Testis (tissue), 3 donors: Measurements from ENCODE around the gene TCP11. TPM values are rescaled to one million over a fixed set of nuclear protein-coding genes. Genes with fewer than 3 reads are reported as not detected.
"Not testable (repeated sequence)": the region's sequence is repeated elsewhere in the genome, so short reads cannot be mapped to it uniquely, and the experiment has no call there.

Experiments
- DNase-seq: peaks from one replicate; pipeline ENCODE4 v3.0.0-alpha.2; 2019
- H3K27ac ChIP-seq, 2 donors: fragments of 200-600 bp; sonication (generic); one replicate each; pipeline ENCODE4 v1.5.1; 2019
- H3K27me3 ChIP-seq: fragments of 200-600 bp; sonication (generic); one replicate; pipeline ENCODE4 v1.5.1; 2019
- H3K36me3 ChIP-seq: fragments of 200-600 bp; sonication (generic); one replicate; pipeline ENCODE4 v1.5.1; 2017; ENCODE audit warnings: low read depth; ENCODE audit errors: missing control alignments
- H3K4me1 ChIP-seq: fragments of 200-600 bp; sonication (generic); one replicate; pipeline ENCODE4 v1.5.1; 2019
- H3K4me3 ChIP-seq, 2 donors: fragments of 200-600 bp; sonication (generic); one replicate each; pipeline ENCODE4 v1.5.1; 2017 to 2019
- H3K9me3 ChIP-seq: fragments of 200-600 bp; sonication (generic); one replicate; pipeline ENCODE4 v1.5.1; 2017
- CTCF ChIP-seq, 3 experiments: fragments of 450-650 bp in 2 of 3; fragments of 200-600 bp in 1 of 3; sonication (generic) in 1 of 3; IDR thresholded peaks; one replicate each; pipeline ENCODE4 v1.5.1; 2016 to 2019; ENCODE audit warnings: antibody characterized with exemption in 3 of 3, mild to moderate bottlenecking in 2 of 3, moderate library complexity in 1 of 3
- POLR2A ChIP-seq: fragments of 450-650 bp; IDR thresholded peaks from one replicate; pipeline ENCODE4 v1.6.1; 2017; ENCODE audit warnings: antibody characterized with exemption, mild to moderate bottlenecking, moderate library complexity
- WGBS, 2 donors: methylation state at CpG; one replicate each; pipeline ENCODE4 v1.1.5; 2018; 5-methylcytosine and 5-hydroxymethylcytosine counted together
- intact Hi-C: fragments of 100-400 bp; cut with DNase I; formaldehyde crosslinking; loops from one replicate; pipeline ENCODE4 v1.15.1; 2023; ENCODE audit warnings: low total_unique reads
- polyA plus RNA-seq: library from polyadenylated mRNA; stranded (reverse); fragments of 350-450 nt; fragmentation: Illumina TruSeq; extraction: RNeasy Lipid Tissue Mini Kit (QIAGEN cat#74804); gene quantifications from one replicate; pipeline ENCODE4 v1.2.3, GENCODE V29; 2014; ENCODE audit warnings: low read depth, low replicate concordance; ENCODE audit not compliant: insufficient read depth
- total RNA-seq, 2 donors: library from RNA; depleted of rRNA; stranded (reverse); fragments of >200 nt; gene quantifications; one replicate each; pipeline ENCODE4 v1.2.3, GENCODE V29; 2016

TCP11 gene
- total and polyA plus RNA-seq, 3 donors from 2014 or later: 193 to 1,044 (median 639) TPM

- intact Hi-C loops: no loop called here
Observed at GRCh38 chr6:35139470-35139869, 1.7 kb downstream of the TCP11 start.

GRCh38 chr6:35138191-35138590, 2.9 kb downstream of the TCP11 start:
- H3K27me3 ChIP-seq, intact Hi-C loops, H3K36me3 ChIP-seq, H3K4me3 ChIP-seq, H3K27ac ChIP-seq, H3K9me3 ChIP-seq, DNase-seq: not testable (repeated sequence)
- 71 to 72% methylated on average over 3 of the region's 3 CpGs for WGBS, 2 donors
- H3K4me1 ChIP-seq: peaks cover 18% of the 10 kb centered on the region

More at GRCh38 chr6:35139470-35139869, 1.7 kb downstream of the TCP11 start:
- peak overlapping the region in 1 of 2 donors; percentile 63 for H3K27ac ChIP-seq
- H3K4me1 ChIP-seq: peaks cover 18% of the 10 kb centered on the region
- 15 to 20% methylated on average over 2 of the region's 2 CpGs for WGBS, 2 donors
- peak overlapping the region in 1 of 2 donors; percentile 62 for H3K4me3 ChIP-seq
- TF ChIP-seq POLR2A: no peak
- TF ChIP-seq CTCF (IDR thresholded peaks at IDR 0.05): no peak
- no peaks in the 10 kb centered on the region for H3K9me3 ChIP-seq
- no peaks in the 10 kb centered on the region for H3K36me3 ChIP-seq
- H3K27me3 ChIP-seq: no peaks in the 10 kb centered on the region
- no peak for DNase-seq

- Histone ChIP-seq H3K27me3 (no peaks in the 10 kb centered on the region), H3K4me3 (no peak overlapping the region), H3K36me3 (no peaks in the 10 kb centered on the region), H3K4me1 (peaks cover 18% of the 10 kb centered on the region), H3K27ac (no peak overlapping the region), H3K9me3 (no peaks in the 10 kb centered on the region)
- WGBS, 2 donors: 64 to 68% methylated on average over 4 of the region's 4 CpGs
- no peak for TF ChIP-seq POLR2A
- TF ChIP-seq CTCF (IDR thresholded peaks at IDR 0.05): no peak
- intact Hi-C loops: no loop called here
- DNase-seq: no peak
Observed at GRCh38 chr6:35136185-35136584, 5.0 kb downstream of the TCP11 start.

- WGBS, 2 donors: 73 to 79% methylated on average over 3 of the region's 3 CpGs
- no peaks in the 10 kb centered on the region for H3K36me3 ChIP-seq
- intact Hi-C loops: no loop called here
- DNase-seq: no peak
- H3K27me3 ChIP-seq: no peaks in the 10 kb centered on the region
- no peak overlapping the region for H3K4me3 ChIP-seq
- TF ChIP-seq CTCF (IDR thresholded peaks at IDR 0.05) (no peak), POLR2A (no peak)
- H3K9me3 ChIP-seq: no peaks in the 10 kb centered on the region
- H3K27ac ChIP-seq: no peak overlapping the region
- no peaks in the 10 kb centered on the region for H3K4me1 ChIP-seq
Observed at GRCh38 chr6:35128496-35128895, 12.6 kb downstream of the TCP11 start.

GRCh38 chr6:35128042-35128441, 13.1 kb downstream of the TCP11 start:
- TF ChIP-seq CTCF (IDR thresholded peaks at IDR 0.05): no peak
- TF ChIP-seq POLR2A: no peak
- 86 to 87% methylated on average over 4 of the region's 4 CpGs for WGBS, 2 donors
- intact Hi-C loops: no loop called here
- Histone ChIP-seq H3K4me1 (no peaks in the 10 kb centered on the region), H3K27ac (no peak overlapping the region), H3K36me3 (no peaks in the 10 kb centered on the region), H3K4me3 (no peak overlapping the region), H3K9me3 (no peaks in the 10 kb centered on the region), H3K27me3 (no peaks in the 10 kb centered on the region)
- DNase-seq: no peak
